GM18907 (cell line): ENCODE measurements around the gene ATXN7L3.

ENCODE experiments used
- ATAC-seq: cut with Tn5 transposase; IDR thresholded peaks from one replicate; pipeline ENCODE4 v1.9.1; 2021; ENCODE audit warnings: mild to moderate bottlenecking, moderate library complexity; ENCODE audit not compliant: unreplicated experiment

ATXN7L3 gene

DNA sequence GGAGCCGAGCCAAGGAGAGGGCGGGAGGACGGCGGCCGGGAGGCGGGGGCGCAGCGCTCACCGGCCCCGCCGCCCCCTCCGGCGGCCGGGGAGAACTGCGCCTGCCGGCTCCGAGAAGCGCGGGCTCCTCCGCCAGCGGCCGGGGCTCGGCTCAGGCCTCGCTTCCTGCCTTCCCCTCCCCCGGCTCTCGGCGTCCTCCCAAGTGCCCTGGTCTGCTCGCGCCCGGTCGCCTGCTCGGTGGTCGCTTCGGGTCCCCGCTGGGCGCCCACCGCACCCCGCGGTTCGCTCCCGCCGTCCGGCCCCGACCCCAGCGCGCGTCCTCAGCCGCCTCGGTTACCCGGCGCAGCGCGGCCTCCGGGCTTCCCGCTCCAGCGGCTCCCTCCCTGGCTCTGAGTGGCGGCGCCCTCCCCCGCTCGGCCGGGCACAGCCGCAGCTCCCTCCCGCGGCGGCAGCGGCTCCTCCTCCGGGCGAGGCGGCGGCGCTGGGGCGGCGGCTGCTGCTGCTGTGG lies 19.5 kb upstream of the ATXN7L3 start:
- peak; percentile 36 for ATAC-seq

DNA sequence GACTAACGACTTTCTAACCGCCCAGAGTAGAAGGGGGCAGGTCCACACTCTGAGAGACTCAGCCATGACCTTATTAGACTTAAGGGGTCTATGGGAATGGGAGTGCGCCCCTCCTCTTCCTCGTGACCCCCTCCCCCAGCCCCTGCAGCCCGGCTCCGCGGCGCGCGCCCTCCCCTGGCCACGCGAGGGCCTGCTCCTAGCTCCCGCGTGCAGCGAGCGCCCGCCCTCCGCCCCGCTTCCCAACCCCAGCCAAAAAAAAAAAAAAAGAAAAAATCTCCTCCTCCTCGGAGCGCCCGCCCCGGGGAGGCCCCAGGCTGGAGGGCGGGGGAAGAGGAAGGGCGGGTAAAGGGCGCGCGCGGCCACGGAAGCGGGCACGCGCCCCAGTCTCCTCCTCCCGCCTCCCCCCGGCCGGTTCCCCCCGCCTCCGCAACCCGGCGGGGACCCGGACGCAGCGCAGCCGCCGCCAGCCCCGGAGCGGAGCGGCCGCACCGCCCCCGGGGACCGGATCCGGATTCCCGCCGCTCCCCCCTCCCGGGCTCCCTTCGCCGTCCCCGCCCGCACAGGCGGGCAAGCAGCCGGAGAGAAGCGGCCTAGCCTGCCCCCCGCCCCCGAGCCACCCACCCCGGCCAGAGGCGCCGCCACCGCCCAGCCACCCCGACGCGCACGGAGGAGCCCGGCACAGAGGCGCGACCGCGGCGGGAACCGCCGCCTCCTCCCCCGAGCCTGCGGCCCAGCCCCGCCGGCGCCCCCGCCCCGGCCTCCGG lies 18.8 kb upstream of the ATXN7L3 start:
- ATAC-seq, result peak; percentile 36

DNA sequence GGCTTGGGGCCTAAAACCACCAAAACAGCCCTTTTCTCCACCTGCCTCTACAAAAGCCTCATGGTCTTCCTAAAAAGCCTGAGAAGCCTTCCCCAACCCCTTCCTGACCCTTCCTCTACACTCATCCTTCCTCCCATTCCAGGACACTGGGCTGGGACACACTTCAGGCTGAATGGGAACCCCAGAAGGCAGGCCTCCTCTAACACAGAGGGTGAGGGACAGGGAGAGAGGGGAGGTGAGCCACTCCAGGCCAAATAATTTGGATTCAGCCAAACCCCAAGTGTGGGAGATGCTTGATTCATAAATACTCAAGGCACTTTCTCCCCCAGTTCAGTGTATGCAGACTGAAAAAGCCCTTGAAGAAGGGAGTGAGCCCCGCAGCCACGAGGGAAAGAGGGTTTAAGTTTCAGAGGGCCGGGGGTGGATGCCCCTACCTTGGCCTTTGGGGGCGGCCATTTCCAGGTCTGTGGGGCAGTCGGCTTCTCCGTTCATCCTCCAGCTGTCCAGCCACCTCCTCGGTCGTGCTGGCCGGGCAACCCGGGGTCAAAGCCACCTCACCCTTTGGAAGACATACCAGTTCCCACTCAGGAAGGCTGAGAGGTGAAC lies 18.2 kb upstream of the ATXN7L3 start:
- ATAC-seq, result peak; percentile 0

DNA sequence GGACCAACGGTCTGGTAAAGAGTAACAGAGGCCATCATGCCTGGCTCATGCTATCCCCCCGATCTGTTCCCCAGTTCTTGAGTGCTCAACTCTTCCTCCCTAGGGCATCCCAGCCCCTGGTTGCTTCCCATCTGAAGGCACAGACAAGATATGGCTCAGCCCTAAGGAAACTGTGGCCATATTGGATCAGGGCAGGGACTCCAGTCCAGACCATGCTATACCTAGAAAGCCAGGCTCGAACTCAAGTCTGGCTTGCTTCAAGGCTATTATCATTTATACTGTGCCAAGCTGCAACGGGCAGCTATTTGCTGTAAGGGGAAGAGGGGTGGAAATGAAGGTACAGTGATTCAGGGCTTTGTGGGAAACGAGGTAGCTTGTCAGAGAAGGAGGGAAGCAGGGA lies 17.0 kb upstream of the ATXN7L3 start:
- ATAC-seq, result no peak

DNA sequence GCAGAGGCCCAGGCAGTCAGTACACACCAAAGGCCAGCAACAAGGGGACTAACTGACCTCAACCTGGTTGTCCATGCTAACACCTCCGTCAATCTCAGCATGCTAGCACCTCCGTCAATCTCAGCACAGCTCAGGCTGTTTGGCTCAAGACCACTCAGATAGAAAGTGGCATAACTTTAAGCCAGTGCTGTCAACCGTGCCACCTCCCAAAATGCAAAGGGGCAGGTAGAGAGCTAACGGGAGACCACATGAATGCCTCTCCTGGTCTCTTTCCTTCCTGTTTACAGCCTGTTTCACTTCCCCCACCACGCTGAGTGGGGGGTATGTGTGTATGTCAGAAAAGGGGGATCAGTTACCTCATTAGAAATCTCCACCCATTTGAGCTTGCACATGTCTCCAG lies 16.5 kb upstream of the ATXN7L3 start:
- no peak for ATAC-seq

DNA sequence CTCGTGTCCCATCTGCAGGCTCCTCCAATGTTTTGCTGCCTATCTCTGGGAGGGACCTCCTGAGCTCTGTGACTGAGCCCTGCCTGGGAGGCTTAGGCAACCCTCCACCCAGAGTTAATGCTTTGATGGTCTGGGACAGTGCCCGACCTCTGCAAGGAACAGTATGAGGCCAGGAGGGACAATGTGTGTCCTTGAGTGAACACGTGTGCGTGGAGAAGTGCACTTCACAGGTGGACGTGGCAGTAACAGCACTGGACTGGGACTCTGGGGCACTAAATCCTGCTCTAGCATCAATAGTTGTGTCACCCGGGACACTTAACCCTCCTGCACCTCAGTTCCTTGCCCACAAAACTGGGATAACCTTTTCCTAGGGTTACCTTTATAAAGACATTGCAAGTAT lies 15.2 kb upstream of the ATXN7L3 start:
- no peak for ATAC-seq

DNA sequence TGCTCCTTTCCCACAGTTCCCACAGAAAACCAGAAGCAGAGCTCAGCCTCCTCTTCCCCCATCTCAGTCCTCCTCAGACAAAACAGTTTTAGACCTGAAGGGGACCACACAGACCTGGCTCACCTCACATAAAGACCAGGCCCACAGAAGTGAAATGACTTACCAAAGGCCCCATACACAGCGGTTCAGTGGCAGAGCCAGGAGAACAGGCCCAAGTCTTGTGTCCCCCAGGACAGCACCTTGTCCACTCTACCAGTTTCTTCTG lies 14.5 kb upstream of the ATXN7L3 start:
- no peak for ATAC-seq

DNA sequence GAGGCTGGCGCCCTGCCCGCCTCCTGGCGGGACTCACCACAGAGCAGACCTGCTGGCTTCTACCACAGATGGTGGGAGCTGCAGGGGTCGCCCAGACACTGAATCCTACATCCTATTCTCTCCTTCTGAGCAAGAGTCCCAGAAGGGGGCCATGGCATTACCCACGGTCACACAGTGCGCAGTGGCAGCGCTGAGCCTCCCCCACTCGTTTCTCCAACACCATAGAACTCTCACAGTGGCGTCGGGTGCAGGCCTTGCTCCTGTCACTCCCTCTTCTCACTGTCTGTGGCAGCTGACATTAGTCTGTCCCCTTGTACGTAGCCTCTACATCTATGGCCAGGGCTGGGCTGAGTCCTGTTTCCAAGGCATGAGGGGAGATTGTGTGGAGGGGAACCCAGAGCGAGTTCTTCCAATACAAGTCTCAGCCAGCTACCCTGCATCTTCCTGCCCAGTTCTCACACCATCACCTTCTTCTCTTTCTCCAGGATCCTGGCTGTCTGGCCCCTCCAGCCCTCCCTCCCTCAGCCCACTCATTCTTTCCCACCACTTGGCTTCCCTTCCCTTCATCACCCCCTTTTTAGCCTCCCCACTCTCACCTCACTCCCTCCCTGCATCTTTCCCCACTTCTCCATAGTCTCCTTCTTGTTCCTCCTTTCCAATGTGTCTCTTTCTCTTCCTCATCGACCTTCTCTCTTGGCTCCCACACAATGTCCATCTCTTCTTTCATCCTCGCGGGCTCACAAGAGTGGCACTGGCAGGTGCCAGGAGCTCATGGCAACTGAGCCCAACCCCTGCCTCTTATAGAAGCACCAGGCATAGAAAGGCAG lies 13.9 kb upstream of the ATXN7L3 start:
- ATAC-seq, result no peak

DNA sequence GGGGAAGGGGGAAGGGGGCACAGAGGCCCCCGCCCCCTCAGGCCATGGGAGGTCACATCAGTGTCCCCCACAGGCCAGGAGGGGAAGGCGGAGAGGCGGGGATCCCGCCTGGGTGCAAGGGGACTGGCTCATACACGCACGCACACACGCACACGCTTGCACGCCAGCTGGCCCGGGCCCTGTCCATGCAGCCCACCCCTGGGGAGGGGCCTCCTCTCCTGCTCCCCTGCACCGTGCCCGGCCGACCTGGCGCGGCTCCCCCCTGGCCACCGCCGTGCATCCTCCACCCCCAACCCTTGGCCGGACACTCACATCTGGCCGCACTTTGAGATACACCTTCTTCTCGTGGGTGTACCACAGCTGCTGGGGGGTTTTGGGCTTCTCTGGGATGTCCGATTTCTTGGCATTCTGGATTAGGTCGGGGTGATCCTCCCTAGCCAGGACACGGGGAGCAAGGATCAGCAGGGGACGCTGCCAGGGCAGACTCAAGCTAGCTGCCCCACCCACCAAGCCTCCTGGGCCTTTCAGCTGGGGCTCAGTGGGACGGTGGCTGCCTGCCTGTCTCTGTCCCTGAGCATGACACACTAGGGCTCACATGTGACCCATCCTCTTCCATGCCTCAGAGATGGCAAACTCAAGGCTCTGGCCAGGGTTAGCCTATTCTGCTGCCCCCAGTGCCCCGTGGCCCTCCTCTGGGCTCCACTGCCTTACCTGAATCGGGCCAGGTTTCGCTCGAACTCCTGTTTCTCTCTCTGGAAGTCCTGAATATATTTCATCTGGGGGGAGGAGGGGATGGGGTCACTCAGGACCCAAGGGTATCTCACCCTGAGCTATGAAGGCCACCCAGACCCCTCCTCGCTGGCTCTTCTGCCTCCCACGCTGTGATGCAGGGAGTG lies 13.1 kb upstream of the ATXN7L3 start:
- ATAC-seq, result no peak

DNA sequence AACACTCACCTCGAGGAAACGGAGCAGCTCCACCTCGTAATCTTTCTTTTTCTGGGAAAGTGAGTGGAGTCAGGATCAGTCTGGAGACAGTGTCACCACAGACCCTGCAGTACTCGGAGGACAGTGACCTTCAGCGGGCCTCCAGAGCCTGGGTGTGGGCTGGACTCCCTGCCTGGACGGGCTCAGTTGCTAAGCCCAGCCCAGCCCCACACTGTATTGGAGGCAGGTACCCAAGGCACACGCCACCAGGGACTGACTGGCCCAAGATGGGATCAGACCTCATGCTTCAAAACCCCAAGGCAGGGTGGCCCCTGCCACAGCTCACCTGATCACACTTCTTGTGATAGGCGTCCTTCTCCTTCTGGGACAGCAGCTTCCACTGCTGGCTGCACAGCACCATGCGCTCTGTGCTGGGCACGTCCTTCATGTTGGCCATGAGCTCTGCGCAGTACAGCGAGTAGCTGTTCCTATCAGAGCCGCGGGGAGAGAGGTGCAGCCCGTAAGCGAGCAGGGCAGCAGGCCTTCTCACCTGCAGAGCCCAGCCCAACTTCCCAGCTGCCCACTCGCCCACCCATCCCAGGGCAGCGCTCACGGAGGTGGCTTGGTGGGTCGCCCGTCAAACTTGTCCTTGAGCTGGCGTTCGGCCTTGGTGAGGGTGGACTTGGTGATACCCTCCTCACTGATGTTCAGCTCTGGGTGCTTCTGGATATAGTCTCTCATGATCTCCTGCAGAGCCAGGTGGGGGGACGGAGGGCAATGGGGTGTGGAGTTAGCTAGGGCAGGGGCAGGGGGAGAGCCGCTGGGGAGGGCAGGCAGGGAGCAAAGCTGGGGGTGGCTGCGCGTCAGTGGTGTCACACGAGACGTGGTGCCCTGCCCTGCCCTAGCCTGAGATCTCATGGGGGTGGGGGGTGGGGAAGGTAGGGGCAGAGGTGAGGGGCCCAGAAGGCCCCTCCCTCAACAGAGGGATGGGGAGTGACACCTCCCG lies 11.9 kb upstream of the ATXN7L3 start:
- ATAC-seq, result no peak

DNA sequence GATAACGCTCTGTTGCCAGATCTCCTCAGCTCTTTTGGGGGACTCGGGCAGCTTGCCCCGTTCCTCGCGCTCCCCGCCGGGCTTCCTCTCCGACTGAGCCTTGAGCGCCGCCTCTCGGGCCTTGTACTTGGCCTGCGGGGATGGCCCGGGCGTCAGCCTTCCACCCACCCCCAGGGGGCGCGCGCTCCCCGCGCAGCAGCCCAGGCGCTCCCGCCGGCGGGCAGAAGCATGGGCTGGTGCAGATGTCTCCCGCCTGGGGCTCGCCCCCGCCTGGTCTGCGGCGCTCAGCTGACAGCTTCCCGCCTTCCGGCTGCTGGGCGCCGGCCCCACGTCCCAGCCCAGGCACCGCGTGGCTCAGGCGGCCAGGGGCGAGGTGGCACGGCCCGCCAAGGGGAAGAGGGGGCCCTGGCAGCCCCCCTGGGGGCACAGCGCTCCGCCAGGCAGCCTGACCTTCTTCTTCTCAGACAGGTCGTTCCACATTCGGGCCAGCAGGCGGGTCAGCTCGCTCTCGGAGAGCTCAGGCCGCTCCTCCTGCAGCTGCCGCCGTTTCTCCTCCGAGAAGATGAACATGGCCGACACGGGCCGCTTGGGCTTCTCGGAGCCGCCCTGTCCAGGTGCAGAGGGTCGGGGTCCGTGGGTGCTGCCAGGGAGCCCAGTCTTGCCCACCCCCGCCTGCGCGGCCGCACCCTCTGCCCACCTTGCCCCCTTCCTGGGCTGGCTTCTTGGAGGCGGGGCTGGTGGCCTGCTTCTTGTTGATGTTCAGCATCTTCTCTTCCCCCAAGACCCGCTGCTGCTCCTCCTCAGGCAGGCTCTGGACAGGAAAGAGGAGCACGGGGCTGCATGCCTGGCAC lies 10.9 kb upstream of the ATXN7L3 start:
- peak; percentile 66 for ATAC-seq

DNA sequence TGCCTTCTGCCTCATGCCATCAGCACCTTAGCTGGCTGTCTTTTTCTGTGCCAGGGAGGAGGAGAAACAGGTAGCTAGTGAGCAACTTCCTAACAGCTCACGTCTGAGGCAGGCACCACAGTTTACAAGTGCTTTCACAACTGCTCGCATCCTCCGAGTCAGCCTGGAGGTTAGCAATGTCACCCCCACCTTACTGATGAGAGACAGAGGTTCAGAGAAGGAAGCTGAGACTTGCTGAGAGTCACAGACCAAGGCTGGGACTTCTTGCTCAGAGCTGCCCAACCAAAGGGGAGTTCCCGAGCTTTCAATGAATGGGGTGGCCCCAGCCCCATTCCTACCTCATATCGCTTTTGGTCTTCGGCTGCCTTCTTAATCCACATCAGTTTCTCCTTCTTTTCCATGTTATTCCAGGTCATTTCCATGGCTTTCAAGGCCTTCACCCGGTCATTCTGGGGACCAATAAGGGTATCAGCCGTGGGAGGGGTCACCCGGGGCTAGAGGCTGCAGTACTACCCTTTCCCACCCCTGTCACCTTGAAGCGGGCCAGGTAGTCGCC lies 10.2 kb upstream of the ATXN7L3 start:
- no peak for ATAC-seq

DNA sequence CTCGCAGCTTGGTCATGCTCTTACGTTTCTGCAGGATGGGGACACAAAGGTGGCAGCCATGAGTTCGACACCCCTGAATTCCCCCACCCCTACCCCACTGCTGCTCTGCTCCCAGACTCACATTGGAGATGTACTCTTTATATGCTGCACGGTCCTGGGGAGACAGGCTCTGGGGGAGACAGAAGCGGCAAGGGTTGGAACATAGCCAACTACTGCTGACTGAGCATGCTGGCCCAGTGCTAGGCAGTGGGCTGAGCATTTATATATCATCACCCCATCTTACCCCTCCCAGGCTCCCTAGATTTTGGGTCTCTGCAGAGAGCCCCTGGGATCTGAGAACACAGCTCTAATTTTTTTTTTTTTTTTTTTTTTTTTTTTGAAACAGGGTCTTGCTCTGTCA lies 8.1 kb upstream of the ATXN7L3 start:
- ATAC-seq, result no peak

DNA sequence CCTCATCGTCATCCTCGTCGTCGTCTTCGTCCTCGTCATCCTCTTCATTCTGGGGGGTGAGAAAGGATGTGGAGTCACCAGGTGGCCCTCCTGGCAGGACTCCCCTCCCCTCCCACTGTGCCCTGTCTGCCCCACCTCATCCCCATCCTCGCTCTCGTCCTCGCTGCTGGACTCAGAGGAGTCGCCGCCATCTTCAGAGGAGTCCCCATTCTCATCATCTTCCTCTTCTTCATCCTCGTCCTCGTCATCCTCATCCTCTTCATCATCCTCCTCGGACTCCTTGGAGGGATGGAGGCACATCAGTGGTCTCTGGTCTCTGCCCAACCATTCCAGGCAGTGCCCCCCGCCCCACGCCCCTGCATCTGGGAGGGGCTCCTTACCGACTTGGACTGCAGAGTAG lies 7.6 kb upstream of the ATXN7L3 start:
- no peak for ATAC-seq

DNA sequence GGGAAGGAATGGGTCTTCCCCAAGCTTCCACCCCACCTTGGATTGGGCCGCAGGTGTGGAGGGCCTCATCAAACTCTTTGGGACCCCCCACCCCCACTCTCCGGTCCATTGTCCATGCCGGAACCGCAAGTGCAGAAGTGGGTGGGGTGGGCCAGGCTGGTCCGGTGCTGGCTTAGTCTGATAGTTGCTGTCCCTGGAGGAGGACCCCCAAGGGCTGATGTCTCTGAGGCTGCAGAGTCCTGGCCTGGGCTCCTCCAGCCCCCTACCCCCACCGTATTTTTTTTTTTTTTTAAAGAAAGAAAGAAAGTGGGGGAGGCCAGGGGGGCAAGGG lies 7.1 kb upstream of the ATXN7L3 start:
- ATAC-seq, result no peak

DNA sequence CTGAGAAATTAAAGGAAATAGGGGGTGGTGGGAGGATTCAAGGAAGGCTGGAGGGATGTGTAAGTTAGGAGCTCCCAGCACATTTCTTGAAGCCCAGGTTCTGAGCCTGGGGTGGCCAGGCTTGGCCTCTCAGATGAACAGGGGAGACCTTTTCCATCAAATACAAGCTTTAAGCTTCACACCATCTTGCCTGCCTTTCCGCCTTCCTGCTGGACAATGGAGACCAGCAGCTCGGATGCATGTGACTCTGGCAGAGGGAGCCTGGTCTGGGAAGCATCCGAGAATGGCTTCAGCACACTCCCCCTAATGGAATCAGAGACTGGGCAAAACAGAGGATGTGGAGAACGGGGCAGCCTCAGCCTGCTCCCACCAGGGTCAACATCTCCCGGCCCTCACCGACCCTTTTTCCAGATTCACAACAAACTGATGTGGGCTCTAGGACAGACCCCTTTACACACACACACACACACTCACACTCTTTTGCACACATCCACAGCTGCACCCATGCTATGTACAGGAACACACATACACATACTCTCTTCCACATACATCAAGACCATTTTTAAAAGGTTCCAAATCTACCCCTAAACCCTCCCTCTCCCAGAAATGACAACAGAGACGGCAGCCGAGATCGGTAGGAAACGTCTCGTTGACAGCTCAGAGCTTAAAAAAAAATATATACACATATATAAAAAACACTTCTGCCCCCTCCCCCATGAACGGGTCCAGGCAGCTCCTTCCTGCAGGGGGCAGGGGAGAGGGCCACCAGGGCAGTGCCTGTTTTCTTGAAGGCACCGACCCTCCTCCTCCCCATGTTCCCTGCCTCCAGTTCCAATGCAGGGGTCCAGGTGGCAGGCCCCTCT lies 6.5 kb upstream of the ATXN7L3 start:
- no peak for ATAC-seq

DNA sequence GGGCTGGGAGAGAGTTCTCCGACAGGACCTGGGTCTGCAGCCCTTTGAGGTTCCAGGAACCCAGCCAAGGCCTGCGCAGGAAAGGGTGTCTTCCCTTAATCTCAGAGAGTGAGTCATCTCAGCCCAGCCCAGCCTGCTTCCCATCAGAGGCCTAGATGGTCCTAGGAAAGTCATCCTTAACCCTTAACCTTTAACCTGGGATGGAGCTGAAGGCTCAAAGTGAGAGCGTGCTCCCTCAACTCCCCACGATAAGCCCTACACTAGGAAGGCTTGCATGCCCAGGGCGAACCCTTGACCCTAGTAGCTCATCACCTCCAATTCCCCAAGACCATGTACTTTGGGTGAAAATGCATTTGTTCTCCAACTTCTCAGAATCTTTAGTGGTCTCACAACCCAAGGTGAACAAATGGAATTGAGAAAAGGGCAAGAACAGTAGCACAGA lies 4.8 kb upstream of the ATXN7L3 start:
- ATAC-seq, result no peak
